Smooth muscle cell (in vitro differentiated cells): ENCODE measurements around the gene CENPM. TPM values are rescaled to one million over a fixed set of nuclear protein-coding genes. Genes with fewer than 3 reads are reported as not detected.

ENCODE experiments used
- DNase-seq: peaks from one replicate; lab custom pipeline; 2025; ENCODE audit not compliant: unreplicated experiment; lab: John Stamatoyannopoulos, UW
- H2AFZ ChIP-seq: fragments of 200-600 bp; sonication (generic); 2 replicates; pipeline ENCODE4 v1.6.0; 2016; ENCODE audit warnings: antibody characterized with exemption, low read depth, mild to moderate bottlenecking
- H3F3A ChIP-seq: fragments of 200-600 bp; sonication (generic); 2 replicates; pipeline ENCODE4 v1.6.0; 2017; ENCODE audit warnings: antibody characterized with exemption, low read depth
- H3K27ac ChIP-seq: fragments of 200-600 bp; sonication (generic); 2 replicates; pipeline ENCODE4 v1.5.1; 2016; ENCODE audit warnings: low read depth, mild to moderate bottlenecking
- H3K27me3 ChIP-seq: fragments of 200-600 bp; sonication (generic); 2 replicates; pipeline ENCODE4 v1.6.1; 2016; ENCODE audit warnings: low read depth, mild to moderate bottlenecking
- H3K36me3 ChIP-seq: fragments of 200-600 bp; sonication (generic); 2 replicates; pipeline ENCODE4 v1.5.1; 2016; ENCODE audit warnings: low read depth
- H3K4me1 ChIP-seq: fragments of 200-600 bp; sonication (generic); 2 replicates; pipeline ENCODE4 v1.5.1; 2016; ENCODE audit warnings: low read depth
- H3K4me2 ChIP-seq: fragments of 200-600 bp; sonication (generic); 2 replicates; pipeline ENCODE4 v1.6.0; 2016; ENCODE audit warnings: mild to moderate bottlenecking
- H3K4me3 ChIP-seq: fragments of 200-600 bp; sonication (generic); 2 replicates; pipeline ENCODE4 v1.5.1; 2016; ENCODE audit warnings: mild to moderate bottlenecking
- H3K79me2 ChIP-seq: fragments of 200-600 bp; sonication (generic); 2 replicates; pipeline ENCODE4 v1.6.0; 2016; ENCODE audit warnings: low read depth, mild to moderate bottlenecking
- H3K9ac ChIP-seq: fragments of 200-600 bp; sonication (generic); 2 replicates; pipeline ENCODE4 v1.6.0; 2016; ENCODE audit warnings: low read depth
- H3K9me3 ChIP-seq: fragments of 200-600 bp; sonication (generic); replicated peaks from 2 replicates; pipeline ENCODE4 v1.5.1; 2016; ENCODE audit warnings: low read depth
- H4K20me1 ChIP-seq: fragments of 200-600 bp; sonication (generic); 2 replicates; pipeline ENCODE4 v1.6.0; 2016; ENCODE audit warnings: low read depth
- CTCF ChIP-seq: fragments of 200-600 bp; sonication (generic); IDR thresholded peaks from 2 replicates; pipeline ENCODE4 v1.5.1; 2017; ENCODE audit warnings: borderline replicate concordance, mild to moderate bottlenecking, antibody characterized with exemption; ENCODE audit not compliant: insufficient read depth, poor library complexity, severe bottlenecking
- WGBS: methylation state at CpG from one replicate; pipeline ENCODE4 v1.1.7; 2016; ENCODE audit warnings: low lambda C conversion rate; 5-methylcytosine and 5-hydroxymethylcytosine counted together
- polyA plus RNA-seq: library from polyadenylated mRNA; unstranded; fragments of >200 nt; fragmentation: Nextera tagmentation; extraction: Ambion mirVana; gene quantifications from 2 replicates; pipeline ENCODE4 v1.2.1, GENCODE V29; 2016
- total RNA-seq: library from RNA; depleted of rRNA; stranded (reverse); fragments of >200 nt; gene quantifications from 2 replicates; pipeline ENCODE4 v1.2.3, GENCODE V29; 2014

CENPM gene
- total and polyA plus RNA-seq, 2 experiments from 2014 or later: 5.6 to 16.0 TPM

GRCh38 chr22:41974691-41975290 lies 27.8 kb upstream of the CENPM start:
- Histone ChIP-seq H4K20me1 (no peaks in the 10 kb centered on the region), H3K9ac (no peak overlapping the region), H3K36me3 (no peaks in the 10 kb centered on the region), H3K4me3 (no peak overlapping the region), H3K4me1 (peaks cover 4% of the 10 kb centered on the region), H3K4me2 (no peak overlapping the region), H3K27ac (no peak overlapping the region), H3K27me3 (peaks cover 37% of the 10 kb centered on the region), H3F3A (no peaks in the 10 kb centered on the region), H3K9me3 (no peaks in the 10 kb centered on the region), H2AFZ (no peak overlapping the region), H3K79me2 (no peaks in the 10 kb centered on the region)
- no peak for DNase-seq
- whole genome bisulfite sequencing: 72% methylated on average over 10 of the region's 10 CpGs
- no peak for TF ChIP-seq CTCF

GRCh38 chr22:41971431-41971830 lies 24.5 kb upstream of the CENPM start:
- Histone ChIP-seq H3F3A (no peaks in the 10 kb centered on the region), H3K4me2 (no peak overlapping the region), H3K27ac (no peak overlapping the region), H3K27me3 (peaks cover 21% of the 10 kb centered on the region), H3K9ac (no peak overlapping the region), H2AFZ (no peak overlapping the region), H3K36me3 (no peaks in the 10 kb centered on the region), H3K79me2 (no peaks in the 10 kb centered on the region), H3K9me3 (no peaks in the 10 kb centered on the region), H3K4me3 (no peak overlapping the region), H4K20me1 (no peaks in the 10 kb centered on the region), H3K4me1 (peaks cover 7% of the 10 kb centered on the region)
- no peak for TF ChIP-seq CTCF
- 88% methylated on average over 10 of the region's 11 CpGs for WGBS
- no peak for DNase-seq

GRCh38 chr22:41970601-41971000 lies 23.6 kb upstream of the CENPM start:
- 93% methylated on average over 2 of the region's 2 CpGs for WGBS

More at GRCh38 chr22:41970601-41971000, 23.6 kb upstream of the CENPM start:
- H3K4me3 ChIP-seq: no peak overlapping the region
- no peaks in the 10 kb centered on the region for H4K20me1 ChIP-seq
- peaks cover 13% of the 10 kb centered on the region for H3K27me3 ChIP-seq
- H3F3A ChIP-seq: no peaks in the 10 kb centered on the region
- no peak overlapping the region for H3K9ac ChIP-seq
- no peaks in the 10 kb centered on the region for H3K79me2 ChIP-seq
- no peak overlapping the region for H3K4me2 ChIP-seq
- H3K36me3 ChIP-seq: no peaks in the 10 kb centered on the region
- DNase-seq: no peak
- no peaks in the 10 kb centered on the region for H3K9me3 ChIP-seq
- TF ChIP-seq CTCF: no peak
- H3K4me1 ChIP-seq: peaks cover 4% of the 10 kb centered on the region
- H2AFZ ChIP-seq: no peak overlapping the region
- H3K27ac ChIP-seq: no peak overlapping the region
